Stimulated activated CD4-positive, alpha-beta T cell treated with anti-CD3 and anti-CD28 coated beads, Interleukin-15, amount 100 ng/mL, for 1 hour (primary cell): ENCODE measurements around the gene NPR3.
"Not testable (repeated sequence)": the region's sequence is repeated elsewhere in the genome, so short reads cannot be mapped to it uniquely, and the experiment has no call there.

ENCODE experiments used
- DNase-seq, 2 donors: peaks; one replicate each; pipeline ENCODE4 v3.0.0-alpha.2; 2020; ENCODE audit warnings: low read depth in 1 of 2, low spot score in 1 of 2

Gene NPR3

GRCh38 chr5:32760091-32760509 lies 49.0 kb downstream of the NPR3 start:
- no peak for DNase-seq

DNA sequence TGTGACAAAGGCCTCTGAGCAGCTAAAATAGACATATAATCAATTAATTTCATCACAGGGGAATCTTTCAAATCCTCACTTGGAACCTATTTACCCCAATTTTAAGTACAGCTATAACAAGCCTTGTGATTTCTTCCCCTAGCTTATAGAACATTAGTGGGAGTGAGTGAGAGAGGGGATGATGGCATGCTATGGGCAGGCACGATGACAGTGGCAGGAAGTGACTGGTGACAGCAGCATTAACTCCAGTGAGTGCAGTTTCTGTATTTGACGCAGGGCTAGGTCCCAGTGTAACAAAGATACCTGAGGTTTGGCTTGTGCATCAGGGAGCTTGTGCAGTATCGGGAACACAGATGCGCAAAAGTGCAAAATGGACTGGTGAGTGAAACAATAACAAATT lies 54.1 kb downstream of the NPR3 start:
- DNase-seq: no peak

GRCh38 chr5:32767948-32768467 lies 56.9 kb downstream of the NPR3 start:
- no peak for DNase-seq

GRCh38 chr5:32769711-32770110 lies 58.6 kb downstream of the NPR3 start:
- no peak for DNase-seq

- DNase-seq: no peak
These were observed 59.3 kb downstream of the NPR3 start for GRCh38 chr5:32770444-32770843.

DNA sequence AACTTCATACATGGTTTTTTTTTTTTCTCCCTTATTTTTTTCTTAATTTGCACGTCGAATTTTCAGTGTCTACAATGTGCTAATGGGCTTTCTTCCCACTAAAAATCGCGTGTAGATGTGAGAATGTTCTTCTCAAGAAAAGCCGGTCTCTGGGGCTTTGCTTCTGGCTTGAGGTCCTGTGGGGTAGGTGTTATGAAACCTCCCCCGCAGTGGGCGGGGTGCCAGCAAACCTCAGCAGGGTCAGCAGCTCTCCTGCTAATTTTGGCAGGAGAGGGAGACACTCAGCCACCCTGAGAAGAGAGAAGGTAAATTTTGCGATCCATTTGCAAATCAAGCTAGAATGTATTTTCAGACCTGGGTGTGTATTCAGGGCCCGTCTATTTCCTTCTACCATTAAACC lies 59.9 kb downstream of the NPR3 start:
- no peak for DNase-seq

GRCh38 chr5:32773944-32774343 lies 62.8 kb downstream of the NPR3 start:
- no peak for DNase-seq

DNA sequence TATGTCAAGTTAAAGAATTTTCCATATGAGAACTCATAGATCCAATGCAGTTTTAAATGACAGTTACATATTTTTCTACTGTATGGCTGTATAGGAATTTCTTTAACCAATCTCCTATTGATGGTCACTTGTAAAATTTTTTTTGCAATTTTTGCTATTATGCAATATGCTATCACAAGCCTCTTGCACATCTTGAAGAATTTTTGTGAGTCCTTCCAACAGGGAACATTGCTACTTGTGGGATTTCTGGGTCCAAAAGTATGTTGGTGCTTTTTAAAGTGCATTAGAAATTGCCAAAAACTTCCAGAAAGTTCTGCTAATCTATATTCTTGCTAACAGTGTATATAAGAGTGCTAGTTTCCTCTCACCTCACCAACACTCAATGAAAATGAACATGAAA lies 65.1 kb downstream of the NPR3 start:
- DNase-seq: no peak

DNA sequence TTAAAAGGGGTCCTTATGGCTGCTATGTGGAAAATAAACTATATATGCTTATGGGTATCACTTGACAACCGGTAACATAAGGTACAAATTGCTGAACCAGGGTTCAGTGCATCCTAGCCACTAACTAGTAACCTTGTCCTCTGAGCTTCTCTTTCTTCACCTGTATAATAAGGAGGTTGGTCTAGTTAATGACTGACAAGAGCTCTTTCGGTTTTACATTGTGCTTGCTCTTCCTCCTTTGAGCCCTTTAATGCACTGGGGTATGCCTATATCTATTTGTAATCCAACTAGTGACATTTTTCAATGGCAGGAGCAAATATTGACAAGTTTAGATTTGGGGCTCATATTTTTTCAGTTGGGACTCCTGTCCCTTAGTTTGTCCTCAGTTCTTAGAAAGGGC lies 66.1 kb downstream of the NPR3 start:
- DNase-seq: no peak

GRCh38 chr5:32777733-32778132 lies 66.6 kb downstream of the NPR3 start:
- no peak for DNase-seq

DNA sequence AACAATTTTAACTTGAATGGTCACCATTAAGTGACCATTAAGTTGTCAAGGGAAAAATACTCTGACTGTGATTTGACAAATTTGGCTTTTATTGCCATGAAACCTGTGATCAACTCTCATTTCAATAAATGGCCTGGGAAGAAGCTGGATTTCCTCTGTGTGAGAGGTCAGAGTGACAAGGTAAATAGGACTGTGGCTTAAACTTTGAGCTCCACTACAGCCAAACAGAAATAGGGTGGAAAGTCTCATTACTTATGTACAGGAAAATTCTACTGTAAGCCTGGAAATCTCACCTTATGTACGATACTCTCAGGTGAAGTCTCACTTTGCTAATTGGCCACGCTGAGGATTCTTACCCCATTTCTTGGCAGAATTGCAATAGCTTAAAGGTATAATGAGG lies 67.3 kb downstream of the NPR3 start:
- DNase-seq: no peak

GRCh38 chr5:32779754-32780415 lies 68.8 kb downstream of the NPR3 start:
- no peak for DNase-seq

GRCh38 chr5:32780508-32780919 lies 69.4 kb downstream of the NPR3 start:
- DNase-seq: no peak

GRCh38 chr5:32783661-32784060 lies 72.5 kb downstream of the NPR3 start:
- no peak for DNase-seq

DNA sequence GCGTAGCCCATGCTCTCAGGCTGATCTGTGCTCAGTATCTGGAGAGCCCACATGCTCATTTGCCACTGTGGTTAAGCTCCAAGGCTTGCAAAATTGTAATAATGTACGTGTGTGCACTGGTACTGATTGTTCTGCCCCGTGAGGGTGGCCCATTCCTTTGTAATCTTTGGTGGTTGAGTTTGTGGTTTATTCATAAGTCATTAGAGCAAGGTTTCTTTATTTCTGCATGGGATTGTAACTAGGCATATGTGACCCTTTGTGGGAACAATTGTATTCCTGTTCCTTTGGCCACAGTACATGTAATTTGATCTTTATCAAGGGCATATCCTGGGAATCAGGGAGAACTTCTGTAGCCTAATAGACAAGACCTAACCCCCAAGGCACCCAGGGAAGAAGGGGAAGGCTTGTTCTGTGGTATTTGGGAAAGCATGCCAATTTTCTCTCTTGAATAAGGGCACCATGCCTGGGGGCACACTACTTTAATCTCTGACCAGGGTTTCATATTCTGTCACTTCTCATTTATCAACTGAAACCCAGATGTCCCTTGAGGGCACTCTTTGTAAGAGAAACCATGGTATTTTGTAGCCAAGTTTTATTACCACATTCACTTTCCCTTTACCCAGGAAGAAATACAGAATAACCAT lies 74.6 kb downstream of the NPR3 start:
- no peak for DNase-seq

- no peak for DNase-seq
These were observed 75.2 kb downstream of the NPR3 start for GRCh38 chr5:32786311-32786710.

- DNase-seq: no peak
These were observed 79.4 kb downstream of the NPR3 start for GRCh38 chr5:32790411-32790951.

DNA sequence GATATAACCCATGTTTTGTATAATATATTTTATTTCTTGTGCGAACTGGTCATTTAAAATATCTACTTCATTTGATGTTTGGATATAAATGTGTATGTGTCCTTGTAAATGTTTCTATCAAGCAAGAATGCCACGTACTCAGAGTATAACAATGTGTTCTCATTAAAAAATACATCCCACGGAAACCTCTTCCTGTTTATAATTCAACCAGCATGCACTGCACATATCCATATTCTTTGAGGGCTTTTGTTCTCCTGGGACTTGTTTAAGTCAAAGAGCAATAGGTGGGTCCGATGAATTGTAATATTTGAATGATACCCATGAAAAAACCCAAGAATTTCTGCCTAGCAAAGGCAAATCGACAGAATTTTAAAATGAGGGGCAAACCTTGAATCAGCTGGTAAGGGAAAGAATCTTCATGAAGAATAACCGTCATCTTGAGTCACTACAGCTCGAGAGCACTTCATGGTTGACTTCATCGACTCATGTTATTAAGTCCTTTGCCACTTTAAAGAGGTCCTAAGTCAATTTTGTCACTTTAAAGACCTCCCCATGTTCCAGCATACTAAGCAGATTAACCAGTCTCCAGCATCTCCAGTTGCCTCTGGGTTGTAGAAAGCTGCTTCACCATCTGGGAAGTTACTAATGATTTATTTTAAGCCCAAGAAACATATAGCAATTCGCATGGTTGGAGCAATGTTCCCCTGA lies 80.6 kb downstream of the NPR3 start:
- no peak for DNase-seq

DNA sequence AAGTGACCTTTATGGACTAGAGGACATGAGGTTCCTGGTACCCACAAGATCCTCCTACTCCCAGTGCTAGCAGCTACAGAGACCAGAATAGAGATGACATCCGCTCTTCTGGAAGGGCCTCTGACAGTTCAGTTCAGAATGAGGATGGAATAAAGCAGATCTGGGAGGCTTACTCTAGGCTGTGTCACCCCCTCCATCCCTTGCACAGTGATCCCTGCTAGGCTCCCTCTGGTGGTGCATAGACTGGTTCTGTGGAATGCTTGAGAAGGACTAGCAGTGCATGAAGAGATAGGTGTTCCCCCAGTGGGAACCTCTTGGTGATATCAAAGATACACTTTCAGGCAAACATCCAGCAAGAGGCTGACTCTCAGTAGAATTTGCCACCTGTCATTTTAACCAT lies 83.0 kb downstream of the NPR3 start:
- DNase-seq: no peak

- DNase-seq: no peak
These were observed 91.6 kb downstream of the NPR3 start for GRCh38 chr5:32802764-32803163.

DNA sequence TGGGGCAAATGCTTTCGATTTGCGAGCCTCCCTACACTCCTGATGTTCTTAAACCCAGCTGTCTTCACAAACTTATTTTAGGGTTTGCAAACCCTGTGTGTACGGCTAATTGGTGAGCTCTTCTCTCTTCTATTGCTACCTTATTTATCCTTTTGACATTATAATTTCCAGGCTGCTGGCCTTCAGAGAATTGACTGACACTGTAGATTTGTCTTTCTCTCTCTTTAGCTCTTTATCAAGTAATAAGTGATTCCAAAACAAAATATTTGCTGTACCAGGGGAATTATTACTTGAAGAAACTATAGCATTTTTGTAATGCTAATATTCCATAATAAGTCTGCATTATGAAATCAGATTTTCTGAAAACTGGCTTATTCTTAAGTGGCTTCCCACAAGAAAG lies 92.5 kb downstream of the NPR3 start:
- DNase-seq: no peak

- not testable (repeated sequence) for DNase-seq
These were observed 94.3 kb downstream of the NPR3 start for GRCh38 chr5:32805462-32805861.
